PC-3 (cell line): ENCODE results near the gene BTBD16. TPM values are rescaled to one million over a fixed set of nuclear protein-coding genes. Genes with fewer than 3 reads are reported as not detected.

Experiments
- ATAC-seq: fragments of 200-7000 bp; cut with Tn5 transposase; 2 replicates; pipeline ENCODE4 v1.9.1; 2020; ENCODE audit warnings: mild to moderate bottlenecking, moderate library complexity
- BruUV-seq: library from RNA; stranded (reverse); fragments of 400-500 nt; replicated peaks from 2 replicates; lab custom pipeline; 2021; lab: Mats Ljungman, UMichigan
- CTCF ChIA-PET: fragments of 300-600 bp; sonication (Branson Sonifier 250); formaldehyde crosslinking; loops from one replicate; lab custom pipeline; 2022; ENCODE audit warnings: antibody characterized with exemption; lab: Charles Lee
- POLR2A ChIA-PET: fragments of 300-600 bp; sonication (Branson Sonifier 250); formaldehyde crosslinking; loops from one replicate; lab custom pipeline; 2022; ENCODE audit warnings: antibody characterized with exemption; ENCODE audit not compliant: unreplicated experiment; lab: Charles Lee
- DNase-seq: peaks from one replicate; pipeline ENCODE4 v3.0.0-alpha.2; 2015
- H2AFZ ChIP-seq: fragments of 300-600 bp; sonication (generic); 2 replicates; pipeline ENCODE4 v1.6.0; 2016; ENCODE audit warnings: antibody characterized with exemption, low read length
- H3F3A ChIP-seq: fragments of 300-600 bp; sonication (generic); one replicate; pipeline ENCODE4 v1.6.0; 2017; ENCODE audit warnings: antibody characterized with exemption, low read length, control low read depth, mild to moderate bottlenecking; ENCODE audit not compliant: unreplicated experiment
- H3K27ac ChIP-seq: fragments of 300-600 bp; sonication (generic); 2 replicates; pipeline ENCODE4 v1.5.1; 2016; ENCODE audit warnings: mild to moderate bottlenecking, low read length
- H3K27me3 ChIP-seq: fragments of 300-600 bp; sonication (generic); 2 replicates; pipeline ENCODE4 v1.6.1; 2016; ENCODE audit warnings: low read length, mixed read lengths
- H3K36me3 ChIP-seq: fragments of 300-600 bp; sonication (generic); 2 replicates; pipeline ENCODE4 v1.6.1; 2016; ENCODE audit warnings: low read depth, mixed run types, low read length, mixed read lengths
- H3K4me1 ChIP-seq: fragments of 300-600 bp; sonication (generic); 2 replicates; pipeline ENCODE4 v1.5.1; 2016; ENCODE audit warnings: low read length; ENCODE audit not compliant: insufficient read depth
- H3K4me2 ChIP-seq: fragments of 300-600 bp; sonication (generic); 2 replicates; pipeline ENCODE4 v1.6.0; 2016; ENCODE audit warnings: low read length
- H3K4me3 ChIP-seq: fragments of 300-600 bp; sonication (generic); 2 replicates; pipeline ENCODE4 v1.5.1; 2016; ENCODE audit warnings: mild to moderate bottlenecking, low read length, mixed read lengths
- H3K79me2 ChIP-seq: fragments of 300-600 bp; sonication (generic); 2 replicates; pipeline ENCODE4 v1.6.1; 2017; ENCODE audit warnings: low read length, mixed read lengths
- H3K9ac ChIP-seq: fragments of 300-600 bp; sonication (generic); 2 replicates; pipeline ENCODE4 v1.6.0; 2016; ENCODE audit warnings: mild to moderate bottlenecking, low read length
- H3K9me2 ChIP-seq: fragments of 300-600 bp; sonication (generic); replicated peaks from 2 replicates; pipeline ENCODE4 v1.6.1; 2016; ENCODE audit warnings: mixed run types, low read length, mixed read lengths
- H3K9me3 ChIP-seq: fragments of 300-600 bp; sonication (generic); 2 replicates; pipeline ENCODE4 v1.6.1; 2016; ENCODE audit warnings: low read length, mixed read lengths
- H4K20me1 ChIP-seq: fragments of 300-600 bp; sonication (generic); 2 replicates; pipeline ENCODE4 v1.6.1; 2016; ENCODE audit warnings: low read length, mixed read lengths
- EZH2 ChIP-seq: fragments of 300-600 bp; sonication (generic); IDR thresholded peaks from one replicate; pipeline ENCODE4 v1.6.1; 2017; ENCODE audit warnings: antibody characterized with exemption, mild to moderate bottlenecking, low read length; ENCODE audit not compliant: unreplicated experiment
- EZH2phosphoT487 ChIP-seq: fragments of 300-600 bp; sonication (generic); IDR thresholded peaks from 2 replicates; pipeline ENCODE4 v1.6.1; 2018; ENCODE audit warnings: mild to moderate bottlenecking, antibody characterized with exemption, low read length, borderline replicate concordance
- intact Hi-C: fragments of 100-400 bp; cut with micrococcal nuclease; formaldehyde crosslinking; loops from 2 replicates; pipeline ENCODE4 v1.9.0; 2023
- total RNA-seq: library from RNA; depleted of rRNA; stranded (reverse); fragments of >200 nt; gene quantifications from 2 replicates; pipeline ENCODE4 v1.2.3, GENCODE V29; 2014
- TF ChIP-seq, protein P1 (sequence below): fragments of 300-600 bp; sonication (generic); conservative IDR thresholded peaks from 2 replicates; pipeline ENCODE4 v1.5.1; 2017; ENCODE audit warnings: antibody characterized with exemption, low read depth, mild to moderate bottlenecking, low read length

Gene BTBD16
- total RNA-seq, 1 experiment from 2014 or later: not detected

DNA sequence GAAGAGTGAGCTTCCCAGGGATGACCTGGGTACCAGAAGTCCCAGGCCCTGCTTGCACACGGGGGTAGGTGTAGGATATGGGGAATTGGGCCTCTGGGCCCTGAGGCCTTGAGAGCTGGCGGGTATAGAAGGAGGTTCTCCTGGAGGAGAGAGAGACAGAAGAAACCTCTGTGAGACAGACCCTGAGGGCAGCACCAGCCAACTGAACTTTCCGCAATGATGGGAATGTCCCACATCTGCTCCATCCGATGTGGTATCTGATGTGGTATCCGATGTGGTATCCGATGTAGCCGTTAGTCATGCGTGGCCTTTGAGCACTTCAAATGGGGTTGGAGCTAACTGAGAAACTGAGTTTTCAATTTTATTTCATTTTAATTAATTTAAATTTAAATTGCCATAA, 72.8 kb downstream of the BTBD16 start:
- no peaks in the 10 kb centered on the region for H3K27me3 ChIP-seq
- ATAC-seq: no peak
- no TSS peak for BruUV-seq
- H3K79me2 ChIP-seq: no peaks in the 10 kb centered on the region
- H3K4me1 ChIP-seq: no peaks in the 10 kb centered on the region; the same call in 1 of the 2 replicates
- CTCF ChIA-PET: interaction anchor here (0.6 kb wide), 1 partner anchor 8 kb away, joined by 3 read pairs; no protein-coding TSS in a partner anchor
- no peaks in the 10 kb centered on the region for H3K9me2 ChIP-seq
- no peaks in the 10 kb centered on the region for H4K20me1 ChIP-seq
- intact Hi-C loops: loop anchor here (2.0 to 5.0 kb wide), 3 partner anchors 31 to 223 kb away; partner anchors contain the start of gene PLEKHA1
- no peaks in the 10 kb centered on the region for H3K36me3 ChIP-seq
- no peak for DNase-seq
- H3K9me3 ChIP-seq: no peaks in the 10 kb centered on the region
- no peak overlapping the region for H3K27ac ChIP-seq
- H3K4me3 ChIP-seq: no peak overlapping the region
- H3F3A ChIP-seq: no peaks in the 10 kb centered on the region
- TF ChIP-seq, protein P1, sequence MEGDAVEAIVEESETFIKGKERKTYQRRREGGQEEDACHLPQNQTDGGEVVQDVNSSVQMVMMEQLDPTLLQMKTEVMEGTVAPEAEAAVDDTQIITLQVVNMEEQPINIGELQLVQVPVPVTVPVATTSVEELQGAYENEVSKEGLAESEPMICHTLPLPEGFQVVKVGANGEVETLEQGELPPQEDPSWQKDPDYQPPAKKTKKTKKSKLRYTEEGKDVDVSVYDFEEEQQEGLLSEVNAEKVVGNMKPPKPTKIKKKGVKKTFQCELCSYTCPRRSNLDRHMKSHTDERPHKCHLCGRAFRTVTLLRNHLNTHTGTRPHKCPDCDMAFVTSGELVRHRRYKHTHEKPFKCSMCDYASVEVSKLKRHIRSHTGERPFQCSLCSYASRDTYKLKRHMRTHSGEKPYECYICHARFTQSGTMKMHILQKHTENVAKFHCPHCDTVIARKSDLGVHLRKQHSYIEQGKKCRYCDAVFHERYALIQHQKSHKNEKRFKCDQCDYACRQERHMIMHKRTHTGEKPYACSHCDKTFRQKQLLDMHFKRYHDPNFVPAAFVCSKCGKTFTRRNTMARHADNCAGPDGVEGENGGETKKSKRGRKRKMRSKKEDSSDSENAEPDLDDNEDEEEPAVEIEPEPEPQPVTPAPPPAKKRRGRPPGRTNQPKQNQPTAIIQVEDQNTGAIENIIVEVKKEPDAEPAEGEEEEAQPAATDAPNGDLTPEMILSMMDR: no peak
- TF ChIP-seq EZH2phosphoT487 (no peak), EZH2 (no peak)
- H3K9ac ChIP-seq: no peak overlapping the region
- H3K4me2 ChIP-seq: no peak overlapping the region
- POLR2A ChIA-PET: no interaction called here
- no peak overlapping the region for H2AFZ ChIP-seq

- no peaks in the 10 kb centered on the region for H3K36me3 ChIP-seq
- ChIA-PET POLR2A (no interaction called here), CTCF (interaction anchor here (0.6 kb wide), 1 partner anchor 794 kb away, joined by 3 read pairs; no protein-coding TSS in a partner anchor)
- no peak for TF ChIP-seq EZH2phosphoT487
- no peak for TF ChIP-seq EZH2
- TF ChIP-seq, protein P1: no peak
- H3K4me1 ChIP-seq: no peaks in the 10 kb centered on the region; the same call in 1 of the 2 replicates
- H3K27ac ChIP-seq: no peak overlapping the region
- H3K9ac ChIP-seq: no peak overlapping the region
- H3K79me2 ChIP-seq: no peaks in the 10 kb centered on the region
- DNase-seq (peak; percentile 20), ATAC-seq (peak; percentile 36)
- H2AFZ ChIP-seq: no peak overlapping the region
- no peaks in the 10 kb centered on the region for H4K20me1 ChIP-seq
- no peaks in the 10 kb centered on the region for H3F3A ChIP-seq
- no peak overlapping the region for H3K4me3 ChIP-seq
- intact Hi-C loops: loop anchor here (5.0 kb wide), 1 partner anchor 223 kb away; no protein-coding TSS in a partner anchor
- no peaks in the 10 kb centered on the region for H3K9me2 ChIP-seq
- no peaks in the 10 kb centered on the region for H3K27me3 ChIP-seq
- no peaks in the 10 kb centered on the region for H3K9me3 ChIP-seq
- no peak overlapping the region for H3K4me2 ChIP-seq
- no TSS peak for BruUV-seq
Measured at GRCh38 chr10:122344741-122345258, 73.7 kb downstream of the BTBD16 start.

DNA sequence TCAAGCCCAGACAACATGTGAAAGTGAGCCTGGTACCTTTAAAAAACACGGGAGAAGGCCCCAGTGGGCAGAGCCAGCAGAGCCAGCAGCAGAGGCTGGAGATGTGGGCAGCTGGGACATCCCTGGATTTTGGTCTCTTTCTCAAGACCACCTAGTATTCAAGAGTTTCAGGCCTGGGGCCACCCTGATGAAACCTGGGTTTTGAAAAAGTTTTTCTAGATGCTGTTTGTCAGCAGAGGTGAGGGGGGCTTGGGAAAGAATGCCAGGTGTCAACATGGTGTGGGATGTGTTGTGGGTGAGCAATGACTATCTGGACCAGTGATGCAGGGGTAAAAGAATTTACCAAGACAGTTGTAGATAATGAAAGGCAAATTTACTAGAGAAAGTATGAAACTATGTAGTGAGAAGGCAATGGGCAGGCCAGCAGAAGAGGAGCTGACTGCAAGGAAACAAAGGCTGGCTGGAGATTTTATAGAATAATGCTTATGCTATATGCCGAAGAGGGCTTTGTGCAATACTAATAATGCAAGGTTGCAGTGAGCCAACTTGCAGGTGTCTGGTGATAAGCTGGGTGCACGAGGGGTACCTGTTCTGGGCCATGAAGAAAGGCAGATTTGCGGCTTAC, 75.3 kb downstream of the BTBD16 start:
- H3K9me3 ChIP-seq: no peaks in the 10 kb centered on the region
- no peaks in the 10 kb centered on the region; the same call in 1 of the 2 replicates for H3K4me1 ChIP-seq
- intact Hi-C loops: no loop called here
- no TSS peak for BruUV-seq
- H3K9me2 ChIP-seq: no peaks in the 10 kb centered on the region
- TF ChIP-seq EZH2 (no peak), EZH2phosphoT487 (no peak)
- TF ChIP-seq, protein P1: no peak
- ATAC-seq (no peak), DNase-seq (no peak)
- no peaks in the 10 kb centered on the region for H3K36me3 ChIP-seq
- no peak overlapping the region for H3K4me3 ChIP-seq
- H3K27ac ChIP-seq: no peak overlapping the region
- H2AFZ ChIP-seq: no peak overlapping the region
- H4K20me1 ChIP-seq: no peaks in the 10 kb centered on the region
- ChIA-PET CTCF (no interaction called here), POLR2A (no interaction called here)
- H3K79me2 ChIP-seq: no peaks in the 10 kb centered on the region
- H3K9ac ChIP-seq: no peak overlapping the region
- no peak overlapping the region for H3K4me2 ChIP-seq
- H3F3A ChIP-seq: no peaks in the 10 kb centered on the region
- H3K27me3 ChIP-seq: no peaks in the 10 kb centered on the region
